HepG2 (cell line): Measurements from ENCODE around the gene TM6SF1. TPM values are rescaled to one million over a fixed set of nuclear protein-coding genes. Genes with fewer than 3 reads are reported as not detected.
"Not testable (repeated sequence)": the region's sequence is repeated elsewhere in the genome, so short reads cannot be mapped to it uniquely, and the experiment has no call there.

Source experiments
- ATAC-seq: fragments of 200-7000 bp; cut with Tn5 transposase; 3 replicates; pipeline ENCODE4 v1.9.1; 2020; ENCODE audit warnings: mild to moderate bottlenecking, moderate library complexity
- BruUV-seq: library from RNA; stranded (reverse); fragments of 400-500 nt; replicated peaks from 2 replicates; lab custom pipeline; 2021; lab: Mats Ljungman, UMichigan
- CTCF ChIA-PET: fragments of 300-600 bp; formaldehyde crosslinking; extraction: SDS; loops from one replicate; lab custom pipeline; 2021; ENCODE audit warnings: low total read pairs, inconsistent platforms, low intra/inter-chr PET ratio; lab: Yijun Ruan, JAX
- POLR2A ChIA-PET: fragments of 350-600 bp; sonication (Branson Sonifier 250); formaldehyde crosslinking; loops from one replicate; lab custom pipeline; 2020; ENCODE audit warnings: antibody characterized with exemption, inconsistent platforms; lab: Yijun Ruan, JAX
- DNase-seq: peaks from one replicate; pipeline ENCODE4 v3.0.0-alpha.2; 2015; ENCODE audit warnings: low spot score
- FAIRE-seq: peaks from 3 replicates; lab custom pipeline; 2011; peaks lifted over from hg19 to GRCh38; lab: Jason Lieb, UNC
- H2AFZ ChIP-seq: one replicate; pipeline ENCODE4 v1.6.1; 2011; ENCODE audit warnings: low read length, inconsistent platforms
- H3K27ac ChIP-seq: fragments of 300-600 bp; 3 replicates; pipeline ENCODE4 v1.8.0; 2011; ENCODE audit warnings: mixed run types, mild to moderate bottlenecking, mixed read lengths, low read length, inconsistent platforms; ENCODE audit not compliant: insufficient read depth; ENCODE audit errors: extremely low read length
- H3K27me3 ChIP-seq, 2 experiments: fragments of 200-600 bp in 1 of 2; 2 replicates in 1 of 2; 3 replicates in 1 of 2; pipeline versions ENCODE4 v1.6.0 to v1.8.0; 2011; ENCODE audit warnings: low read length in 2 of 2, mild to moderate bottlenecking in 2 of 2, moderate library complexity in 2 of 2, inconsistent platforms in 1 of 2; ENCODE audit not compliant: insufficient read depth in 2 of 2, control insufficient read depth in 1 of 2
- H3K36me3 ChIP-seq, 2 experiments: fragments of 200-600 bp in 1 of 2; replicated peaks in 1 of 2; 2 replicates in 1 of 2; 3 replicates in 1 of 2; pipeline versions ENCODE4 v1.5.1 to v1.8.0; 2011; ENCODE audit warnings: low read length in 2 of 2, inconsistent platforms in 1 of 2; ENCODE audit not compliant: insufficient read depth in 2 of 2, control insufficient read depth in 1 of 2
- H3K4me1 ChIP-seq: 2 replicates; pipeline ENCODE4 v1.5.1; 2012; ENCODE audit warnings: low read length, inconsistent platforms; ENCODE audit not compliant: insufficient read depth
- H3K4me2 ChIP-seq: 2 replicates; pipeline ENCODE4 v1.6.0; 2011; ENCODE audit warnings: low read depth, low read length, inconsistent platforms
- H3K4me3 ChIP-seq, 3 experiments: fragments of 200-600 bp in 1 of 3; sonication (generic), shearing (Covaris generic) in 1 of 3; replicated peaks in 1 of 3; 2 replicates each; pipeline ENCODE4 v1.5.1; 2011 to 2016; ENCODE audit warnings: low read length in 3 of 3, inconsistent platforms in 2 of 3, low read depth in 2 of 3, mild to moderate bottlenecking in 2 of 3, control low read depth in 1 of 3, mixed read lengths in 1 of 3; ENCODE audit not compliant: insufficient read depth in 1 of 3
- H3K79me2 ChIP-seq: one replicate; pipeline ENCODE4 v1.6.1; 2011; ENCODE audit warnings: low read length, inconsistent platforms; ENCODE audit not compliant: insufficient read depth
- H3K9ac ChIP-seq: 2 replicates; pipeline ENCODE4 v1.6.0; 2011; ENCODE audit warnings: mild to moderate bottlenecking, low read depth, low read length, inconsistent platforms; ENCODE audit not compliant: insufficient read depth
- H3K9me3 ChIP-seq: 2 replicates; pipeline ENCODE4 v1.5.1; 2012; ENCODE audit warnings: mild to moderate bottlenecking, low read length
- H4K20me1 ChIP-seq: 2 replicates; pipeline ENCODE4 v1.6.0; 2011; ENCODE audit warnings: inconsistent platforms, mild to moderate bottlenecking, low read length, moderate library complexity; ENCODE audit not compliant: insufficient read depth
- BHLHE40 ChIP-seq: IDR thresholded peaks from 2 replicates; pipeline ENCODE4 v1.6.1; 2011; ENCODE audit warnings: low read length, improper control_type of control experiment
- CBX1 ChIP-seq: IDR thresholded peaks from one replicate; pipeline ENCODE4 v1.6.1; 2016; ENCODE audit warnings: antibody characterized with exemption, low read depth
- HNRNPLL ChIP-seq: fragments of 200-400 bp; formaldehyde crosslinking; IDR thresholded peaks from 2 replicates; pipeline ENCODE4 v1.6.1; 2017; ENCODE audit warnings: mild to moderate bottlenecking, low read depth, low read length; ENCODE audit not compliant: poor library complexity, severe bottlenecking
- IKZF1 ChIP-seq: fragments of 450-650 bp; IDR thresholded peaks from 2 replicates; pipeline ENCODE4 v1.7.1; 2016
- TFE3 ChIP-seq: IDR thresholded peaks from 2 replicates; pipeline ENCODE4 v1.6.1; 2016
- ZBTB1 ChIP-seq: sonication (generic); formaldehyde crosslinking; IDR thresholded peaks from 2 replicates; pipeline ENCODE4 v1.4.0; 2020; ENCODE audit warnings: missing genetic modification reagents, borderline replicate concordance
- ZKSCAN1 ChIP-seq: fragments of 150-350 bp; IDR thresholded peaks from 2 replicates; pipeline ENCODE4 v1.6.1; 2014; ENCODE audit warnings: low read length
- WGBS: methylation state at CpG from one replicate; pipeline ENCODE4 v1.1.6; 2017; ENCODE audit warnings: low lambda C conversion rate; 5-methylcytosine and 5-hydroxymethylcytosine counted together
- in situ Hi-C: cut with HindIII; loops from 2 replicates; pipeline ENCODE4 v1.10.0; 2017; ENCODE audit warnings: low pct_unique_long_range_greater_than_20kb; ENCODE audit not compliant: extremely low pct_ligation_motif_present
- intact Hi-C: fragments of 100-400 bp; cut with micrococcal nuclease; formaldehyde crosslinking; loops from one replicate; pipeline ENCODE4 v1.10.0; 2022; ENCODE audit not compliant: unreplicated experiment
- polyA plus RNA-seq, 8 experiments: library from polyadenylated mRNA; depleted of rRNA in 3 of 8; stranded (reverse) in 7 of 8; unstranded in 1 of 8; fragments of >200 nt; fragmentation: Illumina TruSeq in 4 of 8; extraction: Trizol in 4 of 8; gene quantifications; 2 replicates each; pipeline versions ENCODE4 v1.2.1 to v1.2.3, GENCODE V29; 2011 to 2016; ENCODE audit warnings: low read depth in 4 of 8, missing spikeins in 1 of 8, mixed read lengths in 1 of 8; ENCODE audit not compliant: insufficient read depth in 1 of 8
- total RNA-seq, 5 experiments: library from RNA; depleted of rRNA; stranded (reverse); fragments of >200 nt; fragmentation: Illumina TruSeq; extraction: Trizol; gene quantifications; 2 replicates each; pipeline ENCODE4 v1.2.3, GENCODE V29; 2016; ENCODE audit warnings: low read depth in 1 of 5
- TF ChIP-seq, protein P1 (sequence below): sonication (generic); formaldehyde crosslinking; IDR thresholded peaks from 2 replicates; pipeline ENCODE4 v1.8.1; 2022; ENCODE audit warnings: low read depth, mild to moderate bottlenecking, missing genetic modification reagents
- TF ChIP-seq, protein P2 (sequence below): sonication (generic); formaldehyde crosslinking; IDR thresholded peaks from 2 replicates; pipeline ENCODE4 v1.4.0; 2020; ENCODE audit warnings: low read depth, mild to moderate bottlenecking, missing genetic modification reagents

Gene TM6SF1
- total and polyA plus RNA-seq, 2 of the 13 experiments (the other 11 are each of a cell fraction or from before 2014, with no cell fraction given) = not detected

GRCh38 chr15:83082730-83083386, 24.6 kb upstream of the TM6SF1 start:
- Histone ChIP-seq H3K9ac (no peak overlapping the region), H4K20me1 (no peaks in the 10 kb centered on the region), H3K27ac (no peak overlapping the region), H3K27me3 (peaks cover 0 to 24% of the 10 kb centered on the region in 2 experiments; a peak in 2 of 5 replicates), H3K36me3 (no peaks in the 10 kb centered on the region), H3K4me2 (no peak overlapping the region), H3K4me1 (no peaks in the 10 kb centered on the region), H3K9me3 (no peaks in the 10 kb centered on the region), H3K79me2 (no peaks in the 10 kb centered on the region), H2AFZ (no peak overlapping the region), H3K4me3 (no peak overlapping the region)
- BruUV-seq = no TSS peak
- WGBS = 12% methylated on average over 3 of the region's 5 CpGs
- no peak for DNase-seq
- TF ChIP-seq TFE3 (no peak), IKZF1 (no peak), HNRNPLL (no peak), CBX1 (no peak), BHLHE40 (no peak), ZKSCAN1 (no peak), ZBTB1 (CRISPR knock-in tag) (no peak)
- TF ChIP-seq, protein P1, sequence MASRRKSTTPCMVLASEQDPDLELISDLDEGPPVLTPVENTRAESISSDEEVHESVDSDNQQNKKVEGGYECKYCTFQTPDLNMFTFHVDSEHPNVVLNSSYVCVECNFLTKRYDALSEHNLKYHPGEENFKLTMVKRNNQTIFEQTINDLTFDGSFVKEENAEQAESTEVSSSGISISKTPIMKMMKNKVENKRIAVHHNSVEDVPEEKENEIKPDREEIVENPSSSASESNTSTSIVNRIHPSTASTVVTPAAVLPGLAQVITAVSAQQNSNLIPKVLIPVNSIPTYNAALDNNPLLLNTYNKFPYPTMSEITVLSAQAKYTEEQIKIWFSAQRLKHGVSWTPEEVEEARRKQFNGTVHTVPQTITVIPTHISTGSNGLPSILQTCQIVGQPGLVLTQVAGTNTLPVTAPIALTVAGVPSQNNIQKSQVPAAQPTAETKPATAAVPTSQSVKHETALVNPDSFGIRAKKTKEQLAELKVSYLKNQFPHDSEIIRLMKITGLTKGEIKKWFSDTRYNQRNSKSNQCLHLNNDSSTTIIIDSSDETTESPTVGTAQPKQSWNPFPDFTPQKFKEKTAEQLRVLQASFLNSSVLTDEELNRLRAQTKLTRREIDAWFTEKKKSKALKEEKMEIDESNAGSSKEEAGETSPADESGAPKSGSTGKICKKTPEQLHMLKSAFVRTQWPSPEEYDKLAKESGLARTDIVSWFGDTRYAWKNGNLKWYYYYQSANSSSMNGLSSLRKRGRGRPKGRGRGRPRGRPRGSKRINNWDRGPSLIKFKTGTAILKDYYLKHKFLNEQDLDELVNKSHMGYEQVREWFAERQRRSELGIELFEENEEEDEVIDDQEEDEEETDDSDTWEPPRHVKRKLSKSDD = no peak
- TF ChIP-seq, protein P2, sequence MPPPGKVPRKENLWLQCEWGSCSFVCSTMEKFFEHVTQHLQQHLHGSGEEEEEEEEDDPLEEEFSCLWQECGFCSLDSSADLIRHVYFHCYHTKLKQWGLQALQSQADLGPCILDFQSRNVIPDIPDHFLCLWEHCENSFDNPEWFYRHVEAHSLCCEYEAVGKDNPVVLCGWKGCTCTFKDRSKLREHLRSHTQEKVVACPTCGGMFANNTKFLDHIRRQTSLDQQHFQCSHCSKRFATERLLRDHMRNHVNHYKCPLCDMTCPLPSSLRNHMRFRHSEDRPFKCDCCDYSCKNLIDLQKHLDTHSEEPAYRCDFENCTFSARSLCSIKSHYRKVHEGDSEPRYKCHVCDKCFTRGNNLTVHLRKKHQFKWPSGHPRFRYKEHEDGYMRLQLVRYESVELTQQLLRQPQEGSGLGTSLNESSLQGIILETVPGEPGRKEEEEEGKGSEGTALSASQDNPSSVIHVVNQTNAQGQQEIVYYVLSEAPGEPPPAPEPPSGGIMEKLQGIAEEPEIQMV = no peak
- no peak for ATAC-seq
- CTCF ChIA-PET = no interaction called here
- intact Hi-C loops = no loop called here
- POLR2A ChIA-PET = no interaction called here
- no peak for FAIRE-seq
- in situ Hi-C loops = no loop called here

DNA sequence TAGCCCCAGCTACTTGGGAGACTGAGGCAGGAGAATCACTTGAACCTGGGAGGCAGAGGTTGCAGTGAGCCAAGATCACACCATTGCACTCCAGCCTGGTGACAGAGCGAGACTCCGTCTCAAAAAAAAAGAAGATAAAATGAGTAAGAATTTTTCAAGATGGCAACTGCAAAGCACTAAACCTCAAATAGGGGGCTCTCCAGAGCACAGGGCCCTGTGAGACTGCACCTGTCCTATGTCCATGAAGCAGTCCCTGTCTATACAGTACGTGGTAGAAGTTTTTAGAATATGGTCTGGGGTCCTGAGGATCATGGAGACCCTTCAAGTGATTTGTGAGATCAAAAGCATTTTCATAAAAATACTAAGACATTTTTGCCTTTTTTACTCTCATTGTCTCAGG, 22.0 kb upstream of the TM6SF1 start:
- H3K4me3 ChIP-seq, DNase-seq, POLR2A ChIA-PET, H3K4me2 ChIP-seq, H2AFZ ChIP-seq, in situ Hi-C loops, ATAC-seq, H3K4me1 ChIP-seq, intact Hi-C loops, H3K27ac ChIP-seq, BruUV-seq, CTCF ChIA-PET, H4K20me1 ChIP-seq, FAIRE-seq, H3K9ac ChIP-seq, H3K9me3 ChIP-seq, H3K27me3 ChIP-seq, H3K36me3 ChIP-seq, H3K79me2 ChIP-seq: not testable (repeated sequence)
- WGBS = 64% methylated on average over 3 of the region's 3 CpGs
